HepG2 (cell line): ENCODE data around the gene SALL4. TPM values are rescaled to one million over a fixed set of nuclear protein-coding genes. Genes with fewer than 3 reads are reported as not detected.

Experiments used
- ARHGAP35 ChIP-seq: sonication (generic); formaldehyde crosslinking; IDR thresholded peaks from 2 replicates; pipeline ENCODE4 v1.9.0; 2022; ENCODE audit warnings: mild to moderate bottlenecking, inconsistent platforms, moderate library complexity, missing genetic modification reagents, borderline replicate concordance
- ATF2 ChIP-seq: sonication (generic); formaldehyde crosslinking; IDR thresholded peaks from 2 replicates; pipeline ENCODE4 v1.4.0; 2020; ENCODE audit warnings: missing genetic modification reagents
- ATRX ChIP-seq: sonication (generic); formaldehyde crosslinking; IDR thresholded peaks from 2 replicates; pipeline ENCODE4 v1.4.0; 2020; ENCODE audit warnings: missing genetic modification reagents, borderline replicate concordance
- FOXO4 ChIP-seq: sonication (generic); formaldehyde crosslinking; conservative IDR thresholded peaks from 2 replicates; pipeline ENCODE4 v1.8.1; 2023; ENCODE audit warnings: missing genetic modification reagents
- NCOA2 ChIP-seq: sonication (generic); formaldehyde crosslinking; IDR thresholded peaks from 2 replicates; pipeline ENCODE4 v1.8.0; 2022; ENCODE audit warnings: inconsistent platforms
- NR2F6 ChIP-seq, 2 experiments: IDR thresholded peaks; 2 replicates each; pipeline ENCODE4 v1.6.1; 2016; ENCODE audit warnings: antibody characterized with exemption in 1 of 2, mild to moderate bottlenecking in 1 of 2
- PRDM4 ChIP-seq: sonication (generic); formaldehyde crosslinking; IDR thresholded peaks from 2 replicates; pipeline ENCODE4 v1.9.0; 2021; ENCODE audit warnings: missing genetic modification reagents, borderline replicate concordance
- SP5 ChIP-seq: IDR thresholded peaks from 2 replicates; pipeline ENCODE4 v1.6.1; 2016; ENCODE audit warnings: low read depth, borderline replicate concordance
- ZFP41 ChIP-seq: sonication (generic); formaldehyde crosslinking; IDR thresholded peaks from 2 replicates; pipeline ENCODE4 v1.4.0; 2020; ENCODE audit warnings: mild to moderate bottlenecking, missing genetic modification reagents, borderline replicate concordance
- ZHX1 ChIP-seq: sonication (generic); formaldehyde crosslinking; IDR thresholded peaks from 2 replicates; pipeline ENCODE4 v1.8.1; 2022; ENCODE audit warnings: low read depth, mild to moderate bottlenecking, missing genetic modification reagents
- ZNF30 ChIP-seq: sonication (generic); formaldehyde crosslinking; IDR thresholded peaks from 2 replicates; pipeline ENCODE4 v1.5.0; 2020; ENCODE audit warnings: mild to moderate bottlenecking, missing genetic modification reagents
- ZNF367 ChIP-seq: sonication (generic); formaldehyde crosslinking; IDR thresholded peaks from 2 replicates; pipeline ENCODE4 v1.4.0; 2020; ENCODE audit warnings: missing genetic modification reagents, borderline replicate concordance
- ZNF446 ChIP-seq: sonication (generic); formaldehyde crosslinking; IDR thresholded peaks from 2 replicates; pipeline ENCODE4 v1.5.0; 2020; ENCODE audit warnings: mild to moderate bottlenecking, missing genetic modification reagents
- ZNF562 ChIP-seq: sonication (generic); formaldehyde crosslinking; IDR thresholded peaks from 2 replicates; pipeline ENCODE4 v1.8.0; 2022; ENCODE audit warnings: missing genetic modification reagents, borderline replicate concordance
- ZNF574 ChIP-seq: sonication (generic); formaldehyde crosslinking; IDR thresholded peaks from 2 replicates; pipeline ENCODE4 v1.4.0; 2020; ENCODE audit warnings: missing genetic modification reagents
- ZNF746 ChIP-seq: sonication (generic); formaldehyde crosslinking; IDR thresholded peaks from 2 replicates; pipeline ENCODE4 v1.8.0; 2022; ENCODE audit warnings: mild to moderate bottlenecking, missing genetic modification reagents
- polyA plus RNA-seq, 8 experiments: library from polyadenylated mRNA; depleted of rRNA in 3 of 8; stranded (reverse) in 7 of 8; unstranded in 1 of 8; fragments of >200 nt; fragmentation: Illumina TruSeq in 4 of 8; extraction: Trizol in 4 of 8; gene quantifications; 2 replicates each; pipeline versions ENCODE4 v1.2.1 to v1.2.3, GENCODE V29; 2011 to 2016; ENCODE audit warnings: low read depth in 4 of 8, missing spikeins in 1 of 8, mixed read lengths in 1 of 8; ENCODE audit not compliant: insufficient read depth in 1 of 8
- total RNA-seq, 5 experiments: library from RNA; depleted of rRNA; stranded (reverse); fragments of >200 nt; fragmentation: Illumina TruSeq; extraction: Trizol; gene quantifications; 2 replicates each; pipeline ENCODE4 v1.2.3, GENCODE V29; 2016; ENCODE audit warnings: low read depth in 1 of 5

SALL4 gene
- total and polyA plus RNA-seq, 2 of the 13 experiments (the other 11 are each of a cell fraction or from before 2014, with no cell fraction given) = 0.33 to 1.8 TPM

- TF ChIP-seq ZFP41 (CRISPR knock-in tag) (no peak), ATF2 (CRISPR knock-in tag) (no peak), ATRX (CRISPR knock-in tag) (no peak), NR2F6 (IDR thresholded peaks at IDR 0.05) (no peak), NR2F6 (CRISPR knock-in tag; IDR thresholded peaks at IDR 0.05) (peak; percentile 89), ZNF574 (CRISPR knock-in tag) (peak; percentile 58; the same call in 1 of the 2 replicates), ZNF30 (CRISPR knock-in tag) (no peak), PRDM4 (no peak), ZNF367 (no peak), ZNF562 (CRISPR knock-in tag) (no peak), ZNF446 (CRISPR knock-in tag) (no peak), ZHX1 (CRISPR knock-in tag) (no peak), FOXO4 (CRISPR knock-in tag) (no peak), NCOA2 (CRISPR knock-in tag) (peak; percentile 69), ZNF746 (CRISPR knock-in tag) (no peak; the same call in 1 of the 2 replicates), SP5 (CRISPR knock-in tag) (peak; percentile 92), ARHGAP35 (CRISPR knock-in tag) (0 out of 2 replicates have a peak, but pooled peaks have one; percentile 65)
Observed at GRCh38 chr20:51750037-51750769, 52.1 kb downstream of the SALL4 start (continued).
